A549 (cell line): ENCODE results near the gene SYCP3. TPM values are rescaled to one million over a fixed set of nuclear protein-coding genes. Genes with fewer than 3 reads are reported as not detected.

Source experiments
- ATAC-seq, 2 experiments: fragments of 200-7000 bp in 1 of 2; fragments of >200 bp in 1 of 2; cut with Nextera tagmentation in 1 of 2; cut with Tn5 transposase in 1 of 2; 3 replicates each; pipeline versions ENCODE4 v1.8.0 to v1.9.1; 2018 to 2020; ENCODE audit warnings: mild to moderate bottlenecking in 1 of 2, moderate library complexity in 1 of 2
- CTCF ChIA-PET: fragments of 300-600 bp; sonication (Branson Sonifier 250); formaldehyde crosslinking; extraction: SDS; loops from one replicate; lab custom pipeline; 2021; ENCODE audit warnings: antibody characterized with exemption, inconsistent platforms; lab: Yijun Ruan, JAX
- POLR2A ChIA-PET: fragments of 350-600 bp; formaldehyde crosslinking; extraction: SDS; loops from one replicate; lab custom pipeline; 2021; ENCODE audit warnings: antibody characterized with exemption, inconsistent platforms; lab: Yijun Ruan, JAX
- DNase-seq, 2 experiments: peaks; one replicate each; pipeline versions ENCODE4 v3.0.0 to v3.0.0-alpha.2; 2011 to 2016; ENCODE audit warnings: low read depth in 1 of 2, low spot score in 1 of 2
- FAIRE-seq: peaks from 2 replicates; lab custom pipeline; 2011; peaks lifted over from hg19 to GRCh38; lab: Jason Lieb, UNC
- H3K27ac ChIP-seq, 2 experiments: fragments of >200 bp; sonication (Bioruptor Twin); formaldehyde crosslinking; 3 replicates each; pipeline ENCODE4 v1.5.1; 2016 to 2017
- H3K4me1 ChIP-seq: fragments of >200 bp; sonication (Bioruptor Twin); formaldehyde crosslinking; 3 replicates; pipeline ENCODE4 v1.6.1; 2016
- H3K4me2 ChIP-seq: fragments of >200 bp; sonication (Bioruptor Twin); formaldehyde crosslinking; 3 replicates; pipeline ENCODE4 v1.6.1; 2016
- H3K4me3 ChIP-seq: fragments of >200 bp; sonication (Bioruptor Twin); formaldehyde crosslinking; 3 replicates; pipeline ENCODE4 v1.5.1; 2016
- H3K9me3 ChIP-seq: fragments of >200 bp; sonication (Bioruptor Twin); formaldehyde crosslinking; 3 replicates; pipeline ENCODE4 v1.6.1; 2016
- CHD4 ChIP-seq: fragments of 200-600 bp; sonication (generic); IDR thresholded peaks from 2 replicates; pipeline ENCODE4 v1.6.1; 2016; ENCODE audit warnings: antibody characterized with exemption, mild to moderate bottlenecking, borderline replicate concordance
- EHMT2 ChIP-seq: fragments of 200-600 bp; sonication (generic); IDR thresholded peaks from 2 replicates; pipeline ENCODE4 v1.6.1; 2016; ENCODE audit warnings: antibody characterized with exemption, low read depth, mild to moderate bottlenecking, moderate library complexity
- ESRRA ChIP-seq: fragments of 150-350 bp; IDR thresholded peaks from 2 replicates; pipeline ENCODE4 v1.6.1; 2014; ENCODE audit warnings: mild to moderate bottlenecking, low read length, borderline replicate concordance
- FOXS1 ChIP-seq: fragments of 250-450 bp; sonication (Bioruptor Pico); IDR thresholded peaks from 2 replicates; pipeline ENCODE4 v1.5.0; 2020; ENCODE audit warnings: mild to moderate bottlenecking, moderate library complexity
- HOXA7 ChIP-seq: fragments of 250-450 bp; sonication (Bioruptor Pico); IDR thresholded peaks from 2 replicates; pipeline ENCODE4 v1.5.0; 2020; ENCODE audit warnings: mild to moderate bottlenecking, moderate library complexity
- HOXB5 ChIP-seq: fragments of 250-450 bp; sonication (Bioruptor Pico); IDR thresholded peaks from 2 replicates; pipeline ENCODE4 v1.5.0; 2020; ENCODE audit warnings: mild to moderate bottlenecking, moderate library complexity
- JUN ChIP-seq, 2 experiments: fragments of >200 bp; sonication (Bioruptor Twin); formaldehyde crosslinking; IDR thresholded peaks; 2 replicates in 1 of 2; 3 replicates in 1 of 2; pipeline ENCODE4 v1.6.1; 2016 to 2017
- KDM1A ChIP-seq: fragments of 200-600 bp; sonication (generic); IDR thresholded peaks from 2 replicates; pipeline ENCODE4 v1.6.1; 2016; ENCODE audit warnings: low read depth, mild to moderate bottlenecking
- MAZ ChIP-seq: fragments of 150-350 bp; IDR thresholded peaks from 2 replicates; pipeline ENCODE4 v1.6.1; 2014; ENCODE audit warnings: antibody characterized with exemption, low read depth, low read length, borderline replicate concordance
- NFE2L2 ChIP-seq: fragments of 150-350 bp; conservative IDR thresholded peaks from 2 replicates; pipeline ENCODE4 v1.6.1; 2014; ENCODE audit warnings: low read length
- NR3C1 ChIP-seq: fragments of >200 bp; sonication (Bioruptor Twin); formaldehyde crosslinking; IDR thresholded peaks from 3 replicates; pipeline ENCODE4 v1.6.1; 2017
- RFX5 ChIP-seq: fragments of 450-650 bp; IDR thresholded peaks from 2 replicates; pipeline ENCODE4 v1.7.1; 2014; ENCODE audit warnings: antibody characterized with exemption, mild to moderate bottlenecking, moderate library complexity
- SMC3 ChIP-seq: fragments of >200 bp; sonication (Bioruptor Twin); formaldehyde crosslinking; IDR thresholded peaks from 3 replicates; pipeline ENCODE4 v1.6.1; 2018; ENCODE audit warnings: inconsistent platforms
- SREBF2 ChIP-seq: fragments of 450-650 bp; IDR thresholded peaks from 2 replicates; pipeline ENCODE4 v1.6.1; 2014; ENCODE audit warnings: mild to moderate bottlenecking, moderate library complexity
- TP53 ChIP-seq: fragments of 250-450 bp; sonication (Bioruptor Pico); IDR thresholded peaks from 2 replicates; pipeline ENCODE4 v1.5.0; 2021; ENCODE audit warnings: mild to moderate bottlenecking, moderate library complexity
- ZNF302 ChIP-seq: fragments of 250-450 bp; sonication (Bioruptor Pico); IDR thresholded peaks from 2 replicates; pipeline ENCODE4 v1.9.0; 2021; ENCODE audit warnings: inconsistent platforms, mild to moderate bottlenecking, moderate library complexity
- WGBS: methylation state at CpG from one replicate; pipeline ENCODE4 v1.1.6; 2017; ENCODE audit errors: missing lambda C conversion rate; 5-methylcytosine and 5-hydroxymethylcytosine counted together
- polyA plus RNA-seq, 4 experiments: library from polyadenylated mRNA; depleted of rRNA in 3 of 4; stranded (reverse); fragments of >200 nt; fragmentation: RNase III in 1 of 4; extraction: RNeasy Plus Mini Kit Qiagen cat#74134 plus additional on column Dnase treatment in 1 of 4; gene quantifications; 2 replicates in 3 of 4; 3 replicates in 1 of 4; pipeline ENCODE4 v1.2.3, GENCODE V29; 2011 to 2017
- TF ChIP-seq, protein P1 (sequence below): fragments of 200-600 bp; sonication (generic); IDR thresholded peaks from 2 replicates; pipeline ENCODE4 v1.6.1; 2016; ENCODE audit warnings: antibody characterized with exemption, mild to moderate bottlenecking, moderate library complexity
- TF ChIP-seq, protein P2 (sequence below): IDR thresholded peaks from 2 replicates; pipeline ENCODE4 v1.6.1; 2012; ENCODE audit warnings: low read depth, borderline replicate concordance
- TF ChIP-seq, protein P3 (sequence below): fragments of 250-450 bp; sonication (Bioruptor Pico); IDR thresholded peaks from 2 replicates; pipeline ENCODE4 v1.5.0; 2021; ENCODE audit warnings: mild to moderate bottlenecking, moderate library complexity, borderline replicate concordance
- TF ChIP-seq, protein P4 (sequence below): fragments of 450-650 bp; IDR thresholded peaks from 2 replicates; pipeline ENCODE4 v1.6.1; 2014; ENCODE audit warnings: antibody characterized with exemption

Gene SYCP3
- polyA plus RNA-seq, 2 of the 4 experiments (the other 2 are of a cell fraction), result 0.14 to 0.27 TPM

DNA sequence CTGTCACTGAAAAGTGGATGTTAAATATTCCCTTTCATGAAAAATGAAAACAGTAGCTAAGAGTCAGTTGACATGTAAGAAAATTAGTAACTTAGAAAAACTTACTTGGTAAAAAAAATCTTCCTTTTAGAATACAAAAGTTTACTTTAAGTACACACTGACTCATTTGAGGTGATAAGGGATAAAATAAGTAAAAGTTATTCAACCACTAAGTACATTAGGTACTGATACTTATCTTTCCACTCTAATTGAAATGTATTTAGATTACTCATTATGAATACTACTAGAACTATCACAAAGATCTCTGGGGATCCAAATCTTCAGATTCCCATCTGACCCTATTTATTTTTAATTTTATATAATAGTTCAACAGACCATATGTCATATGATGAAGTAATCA is 12.2 kb downstream of the SYCP3 start (continued):
- TF ChIP-seq, protein P1, sequence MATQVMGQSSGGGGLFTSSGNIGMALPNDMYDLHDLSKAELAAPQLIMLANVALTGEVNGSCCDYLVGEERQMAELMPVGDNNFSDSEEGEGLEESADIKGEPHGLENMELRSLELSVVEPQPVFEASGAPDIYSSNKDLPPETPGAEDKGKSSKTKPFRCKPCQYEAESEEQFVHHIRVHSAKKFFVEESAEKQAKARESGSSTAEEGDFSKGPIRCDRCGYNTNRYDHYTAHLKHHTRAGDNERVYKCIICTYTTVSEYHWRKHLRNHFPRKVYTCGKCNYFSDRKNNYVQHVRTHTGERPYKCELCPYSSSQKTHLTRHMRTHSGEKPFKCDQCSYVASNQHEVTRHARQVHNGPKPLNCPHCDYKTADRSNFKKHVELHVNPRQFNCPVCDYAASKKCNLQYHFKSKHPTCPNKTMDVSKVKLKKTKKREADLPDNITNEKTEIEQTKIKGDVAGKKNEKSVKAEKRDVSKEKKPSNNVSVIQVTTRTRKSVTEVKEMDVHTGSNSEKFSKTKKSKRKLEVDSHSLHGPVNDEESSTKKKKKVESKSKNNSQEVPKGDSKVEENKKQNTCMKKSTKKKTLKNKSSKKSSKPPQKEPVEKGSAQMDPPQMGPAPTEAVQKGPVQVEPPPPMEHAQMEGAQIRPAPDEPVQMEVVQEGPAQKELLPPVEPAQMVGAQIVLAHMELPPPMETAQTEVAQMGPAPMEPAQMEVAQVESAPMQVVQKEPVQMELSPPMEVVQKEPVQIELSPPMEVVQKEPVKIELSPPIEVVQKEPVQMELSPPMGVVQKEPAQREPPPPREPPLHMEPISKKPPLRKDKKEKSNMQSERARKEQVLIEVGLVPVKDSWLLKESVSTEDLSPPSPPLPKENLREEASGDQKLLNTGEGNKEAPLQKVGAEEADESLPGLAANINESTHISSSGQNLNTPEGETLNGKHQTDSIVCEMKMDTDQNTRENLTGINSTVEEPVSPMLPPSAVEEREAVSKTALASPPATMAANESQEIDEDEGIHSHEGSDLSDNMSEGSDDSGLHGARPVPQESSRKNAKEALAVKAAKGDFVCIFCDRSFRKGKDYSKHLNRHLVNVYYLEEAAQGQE, result no peak
- TF ChIP-seq CHD4, result no peak
- no peak for TF ChIP-seq ZNF302 (CRISPR knock-in tag)
- TF ChIP-seq, protein P2, sequence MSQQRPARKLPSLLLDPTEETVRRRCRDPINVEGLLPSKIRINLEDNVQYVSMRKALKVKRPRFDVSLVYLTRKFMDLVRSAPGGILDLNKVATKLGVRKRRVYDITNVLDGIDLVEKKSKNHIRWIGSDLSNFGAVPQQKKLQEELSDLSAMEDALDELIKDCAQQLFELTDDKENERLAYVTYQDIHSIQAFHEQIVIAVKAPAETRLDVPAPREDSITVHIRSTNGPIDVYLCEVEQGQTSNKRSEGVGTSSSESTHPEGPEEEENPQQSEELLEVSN, result no peak
- TF ChIP-seq JUN (IDR thresholded peaks at IDR 0.05), result no peak
- TF ChIP-seq, all 56 proteins: peak for 0

DNA sequence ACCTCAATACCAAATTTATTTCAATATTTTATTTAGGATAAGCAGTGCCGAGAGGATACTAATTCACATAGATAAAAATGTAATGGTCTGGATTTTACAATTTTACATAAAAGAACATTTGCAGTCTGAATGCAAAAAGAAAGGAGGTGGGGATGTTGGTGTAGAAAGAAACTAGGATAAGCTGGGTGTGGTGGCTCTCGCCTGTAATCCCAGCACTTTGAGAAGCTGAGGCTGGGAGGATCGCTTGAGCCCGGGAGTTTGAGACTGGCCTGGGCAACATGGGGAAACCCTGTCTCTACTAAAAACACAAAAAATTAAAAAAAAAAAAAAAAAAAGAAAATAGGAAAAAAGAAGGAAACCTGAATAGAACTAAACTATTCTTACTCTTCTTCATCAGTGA is 16.9 kb downstream of the SYCP3 start:
- DNase-seq, result no peak
- WGBS, result 94% methylated on average over 4 of the region's 4 CpGs
- POLR2A ChIA-PET, result no interaction called here
- Histone ChIP-seq H3K9me3 (no peaks in the 10 kb centered on the region), H3K4me2 (no peak overlapping the region), H3K27ac (no peak overlapping the region)
- TF ChIP-seq NR3C1 (no peak), ESRRA (no peak), HOXA7 (CRISPR knock-in tag) (no peak), SREBF2 (no peak)
- TF ChIP-seq, protein P3, sequence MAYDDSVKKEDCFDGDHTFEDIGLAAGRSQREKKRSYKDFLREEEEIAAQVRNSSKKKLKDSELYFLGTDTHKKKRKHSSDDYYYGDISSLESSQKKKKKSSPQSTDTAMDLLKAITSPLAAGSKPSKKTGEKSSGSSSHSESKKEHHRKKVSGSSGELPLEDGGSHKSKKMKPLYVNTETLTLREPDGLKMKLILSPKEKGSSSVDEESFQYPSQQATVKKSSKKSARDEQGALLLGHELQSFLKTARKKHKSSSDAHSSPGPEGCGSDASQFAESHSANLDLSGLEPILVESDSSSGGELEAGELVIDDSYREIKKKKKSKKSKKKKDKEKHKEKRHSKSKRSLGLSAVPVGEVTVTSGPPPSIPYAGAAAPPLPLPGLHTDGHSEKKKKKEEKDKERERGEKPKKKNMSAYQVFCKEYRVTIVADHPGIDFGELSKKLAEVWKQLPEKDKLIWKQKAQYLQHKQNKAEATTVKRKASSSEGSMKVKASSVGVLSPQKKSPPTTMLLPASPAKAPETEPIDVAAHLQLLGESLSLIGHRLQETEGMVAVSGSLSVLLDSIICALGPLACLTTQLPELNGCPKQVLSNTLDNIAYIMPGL, result no peak
- TF ChIP-seq, all 56 proteins: peak for 0
- CTCF ChIA-PET, result no interaction called here
- H3K4me3 ChIP-seq, result no peak overlapping the region
- H3K4me1 ChIP-seq, result peaks cover 10% of the 10 kb centered on the region
- FAIRE-seq (no peak), ATAC-seq (no peak)

DNA sequence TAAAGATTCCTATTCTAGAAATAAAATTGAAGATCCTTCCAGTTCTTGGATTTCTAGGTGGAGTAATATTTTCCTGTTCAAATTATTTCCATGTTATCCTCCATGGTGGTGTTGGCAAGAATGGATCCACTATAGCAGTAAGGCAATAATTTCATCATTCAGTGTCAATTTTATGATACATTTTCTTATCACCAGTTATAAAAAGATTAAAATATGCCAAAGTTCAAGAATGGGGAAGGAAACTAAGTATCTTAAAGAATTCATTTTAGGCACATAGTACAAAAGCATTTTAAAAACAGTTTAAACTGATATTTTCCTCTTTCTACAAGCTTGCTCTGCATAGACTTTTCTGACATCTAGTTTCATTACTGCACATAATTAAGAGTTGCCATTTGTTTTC is 19.1 kb downstream of the SYCP3 start:
- H3K4me2 ChIP-seq, result no peak overlapping the region
- DNase-seq (no peak), ATAC-seq (no peak), FAIRE-seq (no peak)
- no peak overlapping the region for H3K4me3 ChIP-seq
- CTCF ChIA-PET, result interaction anchor here (0.6 kb wide), 1 partner anchor 29 kb away, joined by 3 read pairs; no protein-coding TSS in a partner anchor
- no peaks in the 10 kb centered on the region for H3K9me3 ChIP-seq
- no peak overlapping the region for H3K27ac ChIP-seq
- POLR2A ChIA-PET, result no interaction called here
- peaks cover 10% of the 10 kb centered on the region for H3K4me1 ChIP-seq
- TF ChIP-seq FOXS1 (no peak), SMC3 (no peak), NFE2L2 (no peak), EHMT2 (no peak), KDM1A (no peak), JUN (IDR thresholded peaks at IDR 0.05) (no peak), RFX5 (no peak), MAZ (no peak), HOXB5 (no peak), TP53 (no peak)
- TF ChIP-seq, protein P2, result no peak
- TF ChIP-seq, protein P4, sequence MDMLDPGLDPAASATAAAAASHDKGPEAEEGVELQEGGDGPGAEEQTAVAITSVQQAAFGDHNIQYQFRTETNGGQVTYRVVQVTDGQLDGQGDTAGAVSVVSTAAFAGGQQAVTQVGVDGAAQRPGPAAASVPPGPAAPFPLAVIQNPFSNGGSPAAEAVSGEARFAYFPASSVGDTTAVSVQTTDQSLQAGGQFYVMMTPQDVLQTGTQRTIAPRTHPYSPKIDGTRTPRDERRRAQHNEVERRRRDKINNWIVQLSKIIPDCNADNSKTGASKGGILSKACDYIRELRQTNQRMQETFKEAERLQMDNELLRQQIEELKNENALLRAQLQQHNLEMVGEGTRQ, result no peak
